PC-9 (cell line): ENCODE data around the gene PPM1B.

Experiments used
- CTCF ChIP-seq: fragments of 200-600 bp; sonication (generic); conservative IDR thresholded peaks from 2 replicates; pipeline ENCODE4 v1.6.1; 2017; ENCODE audit warnings: mixed run types, antibody characterized with exemption, mild to moderate bottlenecking, moderate library complexity
- EZH2 ChIP-seq: fragments of 200-600 bp; sonication (generic); IDR thresholded peaks from 2 replicates; pipeline ENCODE4 v1.8.0; 2017; ENCODE audit warnings: antibody characterized with exemption, low read depth

GRCh38 chr2:44246840-44247369, 78.2 kb downstream of the PPM1B start:
- TF ChIP-seq CTCF (no peak), EZH2 (no peak)
